Upper lobe of left lung (tissue), 6 donors: ENCODE data around the gene PLAGL1. TPM values are rescaled to one million over a fixed set of nuclear protein-coding genes. Genes with fewer than 3 reads are reported as not detected.

ENCODE experiments used
- small RNA-seq, 4 donors: library from RNA; depleted of rRNA; stranded (forward); fragments of <200 nt; gene quantifications; one replicate each; pipeline ENCODE3, GENCODE V24; 2016
- total RNA-seq, 6 donors: library from RNA; depleted of rRNA in 4 of 6; stranded (reverse); fragments of >200 nt in 4 of 6; gene quantifications; one replicate each; pipeline versions ENCODE4 v1.1.0 to v1.2.1, GENCODE V29; 2016 to 2021
- donor health status: DM: no; HTN: no; CAD: no; lungs with moderate emphysema.
- donor health status: DM: no; HTN: yes; CAD: no; lungs with severe emphysema.

PLAGL1 gene
- total RNA-seq, 6 donors from 2014 or later, result 22.5 to 47.5 (median 35.4) TPM

Small RNA genes within 50 kb of the gene (small RNA-seq; reads per million reads assigned to genes)
- gene RF02143, result 0 reads per million in 4 donors

Other genes with a start within 250 kb of the PLAGL1 start
- gene LTV1, start 164.9 kb downstream of the PLAGL1 start, total RNA-seq, result 10 to 100 TPM; 18.7 to 29.3 (median 21.5) TPM
- gene ZC2HC1B, start 143.8 kb downstream of the PLAGL1 start, total RNA-seq, result not detected
- 100 to 1,000 TPM in 3 of 6 donors, 10 to 100 TPM in 3; 47.1 to 157 (median 96.9) TPM for gene SF3B5, start 87.3 kb upstream of the PLAGL1 start, total RNA-seq
- 100 to 1,000 TPM in 1 of 6 donors, 10 to 100 TPM in 5; 47.9 to 134 (median 75.5) TPM for gene STX11, start 142.3 kb upstream of the PLAGL1 start, total RNA-seq